ENCODE measurements around the gene TAS1R3.

TAS1R3 gene

GRCh38 chr1:1294250-1294890 is 36.7 kb upstream of the TAS1R3 start:
- H3K79me2 ChIP-seq (ENCODE audit: insufficient read depth, low read length): no peaks in the 10 kb centered on the region
- no peak overlapping the region for H3K27ac ChIP-seq (ENCODE audit: low read depth, low read length)
- H3K27me3 ChIP-seq (ENCODE audit: low read length): no peaks in the 10 kb centered on the region
- no peak for TF ChIP-seq CTCF (IDR thresholded peaks at IDR 0.05; ENCODE audit: insufficient read depth, low read length, poor library complexity, severe bottlenecking)
- no peak for TF ChIP-seq EZH2phosphoT487 (conservative IDR thresholded peaks at IDR 0.05; ENCODE audit: low read length)
- H2AFZ ChIP-seq (ENCODE audit: low read depth, low read length, severe bottlenecking): no peak overlapping the region
- H3K4me3 ChIP-seq (ENCODE audit: insufficient read depth, low read length, poor library complexity, severe bottlenecking): no peak overlapping the region
- no peak overlapping the region for H3K9ac ChIP-seq (ENCODE audit: low read length)
- no peaks in the 10 kb centered on the region for H3K36me3 ChIP-seq (ENCODE audit: low read length)
- H3K9me2 ChIP-seq (replicated peaks; ENCODE audit: insufficient read depth, low read length): no peaks in the 10 kb centered on the region
- H3K4me2 ChIP-seq (ENCODE audit: low read depth, low read length, poor library complexity, severe bottlenecking): no peak overlapping the region
- H3K9me3 ChIP-seq (ENCODE audit: insufficient read depth, low read length): no peaks in the 10 kb centered on the region
- H3F3A ChIP-seq (ENCODE audit: insufficient read depth): no peaks in the 10 kb centered on the region
- H4K20me1 ChIP-seq (ENCODE audit: low read depth, low read length): no peaks in the 10 kb centered on the region

GRCh38 chr1:1295154-1295923 is 35.7 kb upstream of the TAS1R3 start:
- Histone ChIP-seq H2AFZ (ENCODE audit: low read depth, low read length, severe bottlenecking) (no peak overlapping the region), H3K79me2 (ENCODE audit: insufficient read depth, low read length) (no peaks in the 10 kb centered on the region), H4K20me1 (ENCODE audit: low read depth, low read length) (no peaks in the 10 kb centered on the region), H3K36me3 (ENCODE audit: low read length) (no peaks in the 10 kb centered on the region), H3K27ac (ENCODE audit: low read depth, low read length) (no peak overlapping the region), H3K9me2 (replicated peaks; ENCODE audit: insufficient read depth, low read length) (no peaks in the 10 kb centered on the region), H3K9me3 (ENCODE audit: insufficient read depth, low read length) (no peaks in the 10 kb centered on the region), H3K9ac (ENCODE audit: low read length) (no peak overlapping the region), H3K4me2 (ENCODE audit: low read depth, low read length, poor library complexity, severe bottlenecking) (no peak overlapping the region), H3K27me3 (ENCODE audit: low read length) (no peaks in the 10 kb centered on the region), H3K4me3 (ENCODE audit: insufficient read depth, low read length, poor library complexity, severe bottlenecking) (no peak overlapping the region), H3F3A (ENCODE audit: insufficient read depth) (no peaks in the 10 kb centered on the region)
- TF ChIP-seq CTCF (IDR thresholded peaks at IDR 0.05; ENCODE audit: insufficient read depth, low read length, poor library complexity, severe bottlenecking) (no peak), EZH2phosphoT487 (conservative IDR thresholded peaks at IDR 0.05; ENCODE audit: low read length) (no peak)

GRCh38 chr1:1296070-1297061 is 34.7 kb upstream of the TAS1R3 start:
- TF ChIP-seq EZH2phosphoT487 (conservative IDR thresholded peaks at IDR 0.05; ENCODE audit: low read length): no peak
- TF ChIP-seq CTCF (IDR thresholded peaks at IDR 0.05; ENCODE audit: insufficient read depth, low read length, poor library complexity, severe bottlenecking): no peak
- Histone ChIP-seq H3F3A (ENCODE audit: insufficient read depth) (no peaks in the 10 kb centered on the region), H3K9me3 (ENCODE audit: insufficient read depth, low read length) (no peaks in the 10 kb centered on the region), H3K79me2 (ENCODE audit: insufficient read depth, low read length) (no peaks in the 10 kb centered on the region), H3K4me3 (ENCODE audit: insufficient read depth, low read length, poor library complexity, severe bottlenecking) (no peak overlapping the region), H4K20me1 (ENCODE audit: low read depth, low read length) (no peaks in the 10 kb centered on the region), H3K27me3 (ENCODE audit: low read length) (no peaks in the 10 kb centered on the region), H3K4me2 (ENCODE audit: low read depth, low read length, poor library complexity, severe bottlenecking) (no peak overlapping the region), H3K9me2 (replicated peaks; ENCODE audit: insufficient read depth, low read length) (no peaks in the 10 kb centered on the region), H2AFZ (ENCODE audit: low read depth, low read length, severe bottlenecking) (no peak overlapping the region), H3K27ac (ENCODE audit: low read depth, low read length) (no peak overlapping the region), H3K9ac (ENCODE audit: low read length) (no peak overlapping the region), H3K36me3 (ENCODE audit: low read length) (no peaks in the 10 kb centered on the region)

All from SU-DHL-6 (cell line).